C4-2B (cell line): ENCODE data around the gene LRRC4C.

Experiments used
- ZFX ChIP-seq: fragments of 450-650 bp; IDR thresholded peaks from 2 replicates; pipeline ENCODE4 v1.6.1; 2017
- TF ChIP-seq, protein P1 (sequence below): fragments of 450-650 bp; conservative IDR thresholded peaks from 2 replicates; pipeline ENCODE4 v1.5.1; 2017; ENCODE audit warnings: mild to moderate bottlenecking

DNA sequence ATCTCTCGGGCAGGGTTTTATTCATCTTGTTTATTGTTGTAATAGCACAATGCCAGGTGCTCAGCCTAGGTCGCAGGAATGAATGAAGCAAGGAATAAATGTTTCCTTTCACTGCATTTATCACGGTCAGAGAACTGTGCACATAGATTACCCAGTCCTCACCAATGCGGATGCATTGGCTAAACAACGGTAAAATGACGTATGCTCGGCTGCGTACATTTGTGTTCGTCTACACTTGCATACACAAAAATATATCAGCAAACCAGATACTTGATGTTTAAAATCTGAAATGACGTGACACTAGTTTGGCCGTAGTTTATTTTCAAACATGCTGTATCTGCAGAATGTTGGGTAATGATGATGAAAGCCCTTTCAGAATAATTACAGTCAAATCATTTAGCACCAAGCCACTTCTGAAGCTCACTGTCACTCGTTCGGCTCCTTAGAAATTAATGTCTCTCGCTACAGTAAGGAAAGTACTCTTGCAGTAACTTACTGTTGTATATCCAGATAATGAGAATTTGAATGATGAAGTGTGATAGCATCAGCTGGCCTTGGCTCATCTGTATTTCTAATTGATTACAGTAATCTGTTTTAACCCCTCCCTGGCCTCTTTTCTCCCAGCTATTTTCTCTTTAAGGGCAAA is 268.9 kb downstream of the LRRC4C start:
- TF ChIP-seq, protein P1, sequence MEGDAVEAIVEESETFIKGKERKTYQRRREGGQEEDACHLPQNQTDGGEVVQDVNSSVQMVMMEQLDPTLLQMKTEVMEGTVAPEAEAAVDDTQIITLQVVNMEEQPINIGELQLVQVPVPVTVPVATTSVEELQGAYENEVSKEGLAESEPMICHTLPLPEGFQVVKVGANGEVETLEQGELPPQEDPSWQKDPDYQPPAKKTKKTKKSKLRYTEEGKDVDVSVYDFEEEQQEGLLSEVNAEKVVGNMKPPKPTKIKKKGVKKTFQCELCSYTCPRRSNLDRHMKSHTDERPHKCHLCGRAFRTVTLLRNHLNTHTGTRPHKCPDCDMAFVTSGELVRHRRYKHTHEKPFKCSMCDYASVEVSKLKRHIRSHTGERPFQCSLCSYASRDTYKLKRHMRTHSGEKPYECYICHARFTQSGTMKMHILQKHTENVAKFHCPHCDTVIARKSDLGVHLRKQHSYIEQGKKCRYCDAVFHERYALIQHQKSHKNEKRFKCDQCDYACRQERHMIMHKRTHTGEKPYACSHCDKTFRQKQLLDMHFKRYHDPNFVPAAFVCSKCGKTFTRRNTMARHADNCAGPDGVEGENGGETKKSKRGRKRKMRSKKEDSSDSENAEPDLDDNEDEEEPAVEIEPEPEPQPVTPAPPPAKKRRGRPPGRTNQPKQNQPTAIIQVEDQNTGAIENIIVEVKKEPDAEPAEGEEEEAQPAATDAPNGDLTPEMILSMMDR, result no peak
- TF ChIP-seq ZFX, result no peak
